Activated T-helper 2 cell treated with anti-CD3 and anti-CD28 coated beads, Interferon-gamma antibody, Interleukin-2, Interleukin-4, amounts not matched to agents 10 μg/mL and 5 μg/mL and 100 μg/mL, durations not matched to agents 14 hours and 24 hours and 36 hours (primary cell): ENCODE results near the gene SIAH1. TPM values are rescaled to one million over a fixed set of nuclear protein-coding genes. Genes with fewer than 3 reads are reported as not detected.
"Not testable (repeated sequence)": the region's sequence is repeated elsewhere in the genome, so short reads cannot be mapped to it uniquely, and the experiment has no call there.

ENCODE experiments used
- DNase-seq: peaks from one replicate; pipeline ENCODE4 v3.0.0; 2021; ENCODE audit warnings: low spot score
- H3K27ac Mint-ChIP-seq: one replicate; pipeline ENCODE4 v1.8.0; 2021; ENCODE audit warnings: mixed read lengths
- H3K27me3 Mint-ChIP-seq: one replicate; pipeline ENCODE4 v1.8.0; 2021; ENCODE audit warnings: low read depth, mixed read lengths
- H3K36me3 Mint-ChIP-seq: one replicate; pipeline ENCODE4 v1.8.0; 2021; ENCODE audit warnings: low read depth, mixed read lengths
- H3K4me1 Mint-ChIP-seq: one replicate; pipeline ENCODE4 v1.8.0; 2021; ENCODE audit warnings: low read depth, mixed read lengths
- H3K4me3 Mint-ChIP-seq: one replicate; pipeline ENCODE4 v1.8.0; 2021; ENCODE audit warnings: low read depth, mild to moderate bottlenecking, moderate library complexity, mixed read lengths
- H3K9me3 Mint-ChIP-seq: one replicate; pipeline ENCODE4 v1.8.0; 2021; ENCODE audit warnings: mixed read lengths
- intact Hi-C: fragments of 100-400 bp; cut with micrococcal nuclease; formaldehyde crosslinking; loops from one replicate; pipeline ENCODE4 v1.15.1; 2023
- total RNA-seq: library from RNA; stranded (reverse); gene quantifications from 2 replicates; pipeline ENCODE4 v1.2.3, GENCODE V29; 2022

The SIAH1 gene
- total RNA-seq, 1 donor from 2014 or later: 17.0 TPM

DNA sequence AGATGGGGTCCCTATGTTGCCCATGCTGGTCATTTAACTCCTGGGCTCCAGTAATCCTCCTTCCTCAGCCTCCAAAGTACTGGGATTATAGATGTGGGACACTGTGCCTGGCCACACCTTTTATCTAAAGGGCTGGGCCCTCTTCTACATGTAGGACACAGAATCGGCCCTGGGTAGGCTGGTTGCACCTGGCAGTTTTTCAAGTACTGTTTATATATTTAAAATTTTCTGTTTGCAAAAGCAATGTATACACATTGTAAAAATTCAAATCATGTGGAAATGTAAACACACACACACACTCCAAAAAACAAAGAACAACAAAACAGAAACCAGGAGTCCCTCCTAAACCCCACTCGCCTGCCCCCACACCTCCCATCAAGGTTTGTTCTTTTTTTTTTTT, 28.1 kb upstream of the SIAH1 start:
- no peaks in the 10 kb centered on the region for H3K36me3 Mint-ChIP-seq
- peaks cover 6% of the 10 kb centered on the region for H3K27me3 Mint-ChIP-seq
- peaks cover 5% of the 10 kb centered on the region for H3K4me1 Mint-ChIP-seq
- no peak overlapping the region for H3K27ac Mint-ChIP-seq
- no peaks in the 10 kb centered on the region for H3K9me3 Mint-ChIP-seq
- H3K4me3 Mint-ChIP-seq: no peak overlapping the region
- DNase-seq: no peak
- intact Hi-C loops: loop anchor here (5.0 kb wide), 1 partner anchor 44 kb away; no protein-coding TSS in a partner anchor

DNA sequence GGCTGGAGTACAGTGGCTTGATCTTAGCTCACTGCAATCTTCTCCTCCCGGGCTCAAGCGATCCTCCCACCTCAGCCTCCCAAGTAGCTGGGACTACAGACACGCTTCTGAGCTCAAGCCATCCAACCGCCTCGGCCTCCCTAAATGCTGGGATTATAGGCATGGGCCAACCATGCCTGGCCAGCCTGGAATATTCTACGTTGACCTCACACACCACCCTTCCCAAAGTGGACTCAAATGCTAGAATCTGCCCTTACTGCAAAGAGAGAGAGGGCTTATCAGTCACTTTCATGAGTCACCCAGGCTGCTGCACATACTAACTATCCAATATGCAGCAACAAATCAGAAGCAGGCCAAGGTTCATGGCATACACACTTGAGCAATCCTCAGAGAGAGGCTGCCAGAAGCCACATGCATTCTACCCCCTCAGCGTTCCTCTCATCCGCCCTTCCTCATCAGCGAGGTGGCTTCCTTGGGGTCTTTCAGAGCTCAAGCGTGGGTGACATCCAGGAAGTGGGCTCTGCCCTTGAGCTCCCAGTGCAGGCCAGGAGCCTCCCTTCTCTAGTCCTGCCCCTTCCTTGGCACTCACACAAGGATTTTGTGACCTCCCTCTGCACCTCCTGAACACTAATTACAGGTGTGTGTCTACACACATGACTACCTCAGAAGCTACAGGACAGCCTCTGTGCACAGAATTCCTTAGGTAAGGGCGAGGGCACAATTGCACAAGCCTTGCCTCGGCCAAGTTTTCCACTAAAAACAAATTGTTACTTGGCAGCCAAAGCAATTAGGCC, 24.8 kb upstream of the SIAH1 start:
- Mint-ChIP-seq H3K27me3 (peaks cover 6% of the 10 kb centered on the region), H3K27ac (no peak overlapping the region), H3K9me3 (no peaks in the 10 kb centered on the region), H3K4me1 (peaks cover 5% of the 10 kb centered on the region), H3K36me3 (no peaks in the 10 kb centered on the region), H3K4me3 (no peak overlapping the region)
- intact Hi-C loops: loop anchor here (5.0 kb wide), 1 partner anchor 47 kb away; no protein-coding TSS in a partner anchor
- DNase-seq: no peak

DNA sequence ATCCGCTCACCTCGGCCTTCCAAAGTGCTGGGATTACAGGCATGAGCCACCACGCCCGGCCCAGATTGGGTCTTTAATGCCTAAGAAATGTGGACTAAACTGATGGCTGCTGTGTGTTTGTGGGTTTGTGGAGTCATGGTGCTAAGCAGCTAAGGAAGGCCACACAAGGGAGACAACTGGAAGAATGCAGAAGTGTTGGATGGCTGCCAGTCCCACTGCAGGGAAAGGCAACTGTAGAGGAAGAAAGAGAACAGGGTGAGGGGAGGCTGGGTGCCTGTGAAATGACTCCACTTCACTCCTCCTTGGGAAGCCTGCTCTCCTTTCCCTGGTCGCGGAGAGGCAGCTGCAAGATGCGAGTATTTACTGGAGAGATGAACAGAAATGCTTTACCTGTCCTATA, 23.5 kb upstream of the SIAH1 start:
- intact Hi-C loops: no loop called here
- Mint-ChIP-seq H3K4me1 (peaks cover 1% of the 10 kb centered on the region), H3K27me3 (peaks cover 6% of the 10 kb centered on the region), H3K9me3 (no peaks in the 10 kb centered on the region), H3K4me3 (no peak overlapping the region), H3K27ac (no peak overlapping the region), H3K36me3 (no peaks in the 10 kb centered on the region)
- DNase-seq: no peak

DNA sequence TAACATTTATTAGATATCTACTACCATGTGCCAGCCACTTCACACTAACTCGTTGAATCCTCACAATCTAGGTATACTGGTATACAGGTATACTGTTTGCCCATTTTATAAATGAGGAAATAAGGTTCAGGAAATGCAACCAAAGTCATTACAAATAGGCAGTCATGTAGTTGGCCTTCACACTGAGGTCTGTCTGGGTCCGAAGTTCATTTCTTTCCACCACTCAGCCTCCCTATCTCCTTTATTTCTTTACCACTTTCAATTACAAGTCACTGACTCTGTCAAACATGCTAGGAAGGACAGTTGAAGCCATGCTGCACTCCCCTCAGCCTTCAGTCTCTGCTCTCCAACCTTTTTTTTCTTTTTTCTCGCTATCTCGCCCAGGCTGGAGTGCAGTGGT, 20.7 kb upstream of the SIAH1 start:
- DNase-seq: no peak
- intact Hi-C loops: no loop called here
- no peaks in the 10 kb centered on the region for H3K9me3 Mint-ChIP-seq
- H3K4me3 Mint-ChIP-seq: no peak overlapping the region
- no peak overlapping the region for H3K27ac Mint-ChIP-seq
- H3K36me3 Mint-ChIP-seq: no peaks in the 10 kb centered on the region
- H3K4me1 Mint-ChIP-seq: peaks cover 3% of the 10 kb centered on the region
- H3K27me3 Mint-ChIP-seq: peaks cover 6% of the 10 kb centered on the region

DNA sequence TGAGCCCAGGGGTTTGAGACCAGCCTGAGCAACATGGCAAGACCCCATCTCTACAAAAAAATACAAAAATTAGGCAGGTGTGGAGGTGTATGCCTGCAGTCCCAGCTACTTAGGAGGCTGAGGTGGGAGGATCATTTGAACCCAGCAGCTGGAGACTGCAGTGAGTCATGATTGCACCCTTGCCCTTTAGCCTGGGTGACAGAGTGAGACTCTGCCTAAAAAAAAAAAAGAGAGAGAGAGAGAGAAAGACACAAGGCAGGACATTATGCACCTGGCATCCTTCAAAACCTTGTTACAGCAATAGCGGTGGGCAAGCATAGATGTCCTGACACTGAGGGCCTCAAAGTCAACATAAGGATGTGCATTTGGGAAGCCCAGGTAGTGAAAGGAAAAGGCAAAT, 19.9 kb upstream of the SIAH1 start:
- no peaks in the 10 kb centered on the region for H3K36me3 Mint-ChIP-seq
- no peak overlapping the region for H3K27ac Mint-ChIP-seq
- no peak for DNase-seq
- no peaks in the 10 kb centered on the region for H3K9me3 Mint-ChIP-seq
- H3K4me1 Mint-ChIP-seq: peaks cover 3% of the 10 kb centered on the region
- intact Hi-C loops: no loop called here
- peaks cover 6% of the 10 kb centered on the region for H3K27me3 Mint-ChIP-seq
- H3K4me3 Mint-ChIP-seq: no peak overlapping the region

DNA sequence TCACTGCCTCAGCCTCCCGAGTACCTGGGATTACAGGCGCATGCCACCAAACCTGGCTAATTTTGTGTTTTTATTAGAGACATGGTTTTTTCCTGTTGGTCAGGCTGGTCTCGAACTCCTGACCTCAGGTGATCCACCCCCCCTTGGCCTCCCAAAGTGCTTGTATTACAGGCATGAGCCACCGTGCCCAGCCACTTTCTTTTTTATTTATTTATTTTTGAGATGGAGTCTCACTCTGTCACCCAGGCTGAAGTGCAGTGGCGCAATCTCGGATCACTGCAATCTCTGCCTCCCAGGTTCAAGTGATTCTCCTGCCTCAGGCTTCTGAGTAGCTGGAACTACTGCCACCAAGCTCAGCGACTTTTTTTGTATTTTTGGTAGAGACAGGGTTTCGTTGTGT, 17.3 kb upstream of the SIAH1 start:
- H3K9me3 Mint-ChIP-seq, H3K36me3 Mint-ChIP-seq, intact Hi-C loops, DNase-seq, H3K4me3 Mint-ChIP-seq, H3K27me3 Mint-ChIP-seq, H3K27ac Mint-ChIP-seq, H3K4me1 Mint-ChIP-seq: not testable (repeated sequence)

DNA sequence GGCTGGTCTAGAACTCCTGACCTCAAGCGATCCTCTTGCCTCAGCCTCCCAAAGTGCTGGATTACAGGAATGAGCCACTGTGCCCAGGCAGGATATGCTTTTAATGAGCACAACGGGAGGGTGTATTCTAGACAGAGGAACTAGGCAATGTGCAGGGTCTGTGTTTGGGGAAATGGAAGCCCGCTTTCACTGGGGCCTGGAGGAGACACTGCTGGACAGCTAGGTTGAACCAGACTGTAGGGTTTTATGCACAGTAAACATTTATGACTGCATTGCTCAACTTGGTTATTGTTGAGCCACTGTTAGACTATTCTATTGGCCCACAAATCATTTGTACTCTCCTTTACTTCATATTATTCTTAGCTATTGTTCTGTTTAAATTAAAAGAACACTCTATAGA, 10.2 kb upstream of the SIAH1 start:
- Mint-ChIP-seq H3K4me3 (no peak overlapping the region), H3K27ac (no peak overlapping the region), H3K36me3 (no peaks in the 10 kb centered on the region), H3K4me1 (peaks cover 5% of the 10 kb centered on the region), H3K9me3 (no peaks in the 10 kb centered on the region), H3K27me3 (no peaks in the 10 kb centered on the region)
- no peak for DNase-seq
- intact Hi-C loops: no loop called here

DNA sequence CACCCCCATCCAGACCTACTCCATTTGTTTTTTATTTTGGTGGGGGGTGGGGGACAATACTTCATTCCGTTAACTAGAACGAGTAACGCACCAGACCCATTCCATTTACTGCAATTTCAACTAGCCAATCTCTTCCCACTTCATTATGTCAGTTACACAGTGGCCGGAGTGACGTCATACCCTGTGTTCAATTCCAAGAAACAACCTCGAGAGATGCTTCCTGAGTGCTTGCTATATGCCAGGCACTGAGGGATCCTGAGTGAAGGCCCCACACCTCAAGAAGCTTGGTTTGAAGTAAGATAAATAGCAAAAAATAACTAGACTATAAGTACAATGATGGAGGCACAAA, 9.1 kb upstream of the SIAH1 start:
- Mint-ChIP-seq H3K4me1 (peaks cover 5% of the 10 kb centered on the region), H3K27ac (peak overlapping the region; percentile 29), H3K9me3 (no peaks in the 10 kb centered on the region), H3K27me3 (no peaks in the 10 kb centered on the region), H3K4me3 (no peak overlapping the region), H3K36me3 (no peaks in the 10 kb centered on the region)
- intact Hi-C loops: no loop called here
- DNase-seq: no peak

DNA sequence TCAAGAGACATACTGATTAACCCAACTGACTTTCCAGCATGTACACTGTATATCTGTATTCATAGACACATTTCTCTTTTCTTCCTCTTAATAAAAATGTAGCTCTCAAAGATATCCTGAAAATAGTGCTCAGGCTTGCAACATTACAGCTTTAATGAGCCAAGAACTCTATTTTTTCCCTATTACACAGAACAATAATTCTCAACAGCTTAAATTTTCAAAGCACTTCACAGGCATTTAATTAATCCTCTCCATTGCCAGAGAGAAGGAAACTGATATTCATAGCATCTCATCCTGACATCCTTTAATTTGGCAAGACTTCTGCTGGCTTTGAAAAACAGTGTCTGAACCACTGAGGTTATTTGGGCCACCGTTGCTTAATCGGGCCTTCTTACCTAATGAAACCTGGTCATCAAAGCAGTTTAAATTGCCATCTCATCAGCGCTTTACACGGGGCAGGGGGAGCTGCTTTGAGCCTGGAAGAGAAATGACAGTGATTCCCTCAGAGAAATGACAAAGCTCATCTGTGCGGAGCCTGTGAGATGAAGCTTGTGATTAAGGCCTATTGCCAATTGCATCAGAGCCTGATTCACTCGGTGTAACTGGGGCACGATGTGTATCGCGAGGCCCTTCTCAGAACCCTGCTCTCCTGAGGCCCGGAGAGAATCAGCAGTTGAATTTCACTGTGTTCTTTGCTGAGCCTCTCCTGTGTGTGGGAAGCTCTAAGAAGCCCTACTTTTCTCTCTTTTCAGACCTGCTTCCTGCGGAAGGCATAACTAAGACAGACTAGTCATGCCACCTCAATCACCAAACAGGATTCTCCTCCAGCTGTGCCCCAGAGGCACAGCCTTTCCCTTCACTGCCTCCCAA, 8.5 kb upstream of the SIAH1 start:
- no peaks in the 10 kb centered on the region for H3K27me3 Mint-ChIP-seq
- peaks cover 5% of the 10 kb centered on the region for H3K4me1 Mint-ChIP-seq
- no peaks in the 10 kb centered on the region for H3K9me3 Mint-ChIP-seq
- H3K4me3 Mint-ChIP-seq: no peak overlapping the region
- H3K36me3 Mint-ChIP-seq: no peaks in the 10 kb centered on the region
- no peak for DNase-seq
- peak overlapping the region; percentile 29 for H3K27ac Mint-ChIP-seq
- intact Hi-C loops: no loop called here

DNA sequence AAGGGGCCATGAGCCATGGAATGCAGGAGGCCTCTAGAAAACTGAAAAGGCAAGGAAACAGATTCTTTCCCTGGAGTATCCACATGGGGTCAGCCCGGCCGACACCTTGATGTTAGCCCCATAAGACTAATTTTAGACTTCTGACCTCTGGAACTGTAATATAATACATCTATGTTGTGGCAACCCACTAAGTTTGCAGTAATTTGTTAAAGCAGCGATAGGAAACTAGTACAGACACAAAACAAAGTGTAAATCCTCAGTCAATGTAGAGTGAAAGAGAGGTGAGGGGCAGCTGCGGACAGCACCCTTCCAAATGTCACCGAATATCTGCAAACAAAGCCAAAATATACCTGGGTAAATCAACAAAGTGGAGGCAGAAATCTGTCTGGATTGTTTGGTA, 7.2 kb upstream of the SIAH1 start:
- intact Hi-C loops: no loop called here
- H3K4me3 Mint-ChIP-seq: no peak overlapping the region
- no peaks in the 10 kb centered on the region for H3K9me3 Mint-ChIP-seq
- no peak overlapping the region for H3K27ac Mint-ChIP-seq
- no peak for DNase-seq
- no peaks in the 10 kb centered on the region for H3K36me3 Mint-ChIP-seq
- no peaks in the 10 kb centered on the region for H3K27me3 Mint-ChIP-seq
- H3K4me1 Mint-ChIP-seq: peaks cover 5% of the 10 kb centered on the region

DNA sequence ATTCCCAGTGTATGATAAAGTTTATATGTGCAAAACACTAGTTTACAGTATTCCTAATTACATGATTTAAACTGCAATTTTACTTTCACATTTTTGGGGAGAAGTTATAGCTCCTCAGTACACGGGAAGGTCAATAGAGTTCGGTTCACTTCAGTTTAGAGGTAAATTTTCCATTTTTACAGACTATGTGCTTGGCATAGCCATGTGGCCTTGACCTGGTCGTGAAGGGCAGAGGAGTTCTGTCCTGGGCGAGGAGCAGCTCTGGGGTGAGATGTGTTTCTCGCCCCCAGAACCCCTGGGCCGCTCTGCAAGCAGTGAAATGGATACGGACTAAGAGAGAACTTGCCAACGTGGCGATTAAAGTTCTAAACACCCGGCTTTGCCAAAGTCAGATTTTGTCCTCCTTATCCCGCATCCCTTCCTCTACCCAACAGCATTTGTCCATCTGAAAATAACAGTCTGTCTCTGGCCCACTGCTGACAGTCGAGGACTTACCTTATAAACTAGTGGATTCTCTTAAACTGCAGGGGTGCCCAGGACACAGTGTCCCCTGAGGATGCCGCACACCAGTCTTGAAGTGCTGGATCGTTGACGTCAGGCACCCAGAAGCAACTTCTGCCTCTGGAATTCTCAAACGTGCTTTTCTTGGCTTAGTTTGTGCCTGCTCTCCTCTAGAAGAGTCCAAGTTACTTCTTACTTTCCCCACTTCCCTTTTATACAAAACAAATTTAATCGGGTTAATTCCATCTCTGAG, 1.5 kb upstream of the SIAH1 start:
- no peaks in the 10 kb centered on the region for H3K27me3 Mint-ChIP-seq
- peaks cover 16% of the 10 kb centered on the region for H3K4me1 Mint-ChIP-seq
- peak overlapping the region; percentile 22 for H3K4me3 Mint-ChIP-seq
- no peak for DNase-seq
- no peaks in the 10 kb centered on the region for H3K9me3 Mint-ChIP-seq
- intact Hi-C loops: loop anchor here (5.0 kb wide), 2 partner anchors 71 to 171 kb away; no protein-coding TSS in a partner anchor
- H3K36me3 Mint-ChIP-seq: no peaks in the 10 kb centered on the region
- H3K27ac Mint-ChIP-seq: no peak overlapping the region

DNA sequence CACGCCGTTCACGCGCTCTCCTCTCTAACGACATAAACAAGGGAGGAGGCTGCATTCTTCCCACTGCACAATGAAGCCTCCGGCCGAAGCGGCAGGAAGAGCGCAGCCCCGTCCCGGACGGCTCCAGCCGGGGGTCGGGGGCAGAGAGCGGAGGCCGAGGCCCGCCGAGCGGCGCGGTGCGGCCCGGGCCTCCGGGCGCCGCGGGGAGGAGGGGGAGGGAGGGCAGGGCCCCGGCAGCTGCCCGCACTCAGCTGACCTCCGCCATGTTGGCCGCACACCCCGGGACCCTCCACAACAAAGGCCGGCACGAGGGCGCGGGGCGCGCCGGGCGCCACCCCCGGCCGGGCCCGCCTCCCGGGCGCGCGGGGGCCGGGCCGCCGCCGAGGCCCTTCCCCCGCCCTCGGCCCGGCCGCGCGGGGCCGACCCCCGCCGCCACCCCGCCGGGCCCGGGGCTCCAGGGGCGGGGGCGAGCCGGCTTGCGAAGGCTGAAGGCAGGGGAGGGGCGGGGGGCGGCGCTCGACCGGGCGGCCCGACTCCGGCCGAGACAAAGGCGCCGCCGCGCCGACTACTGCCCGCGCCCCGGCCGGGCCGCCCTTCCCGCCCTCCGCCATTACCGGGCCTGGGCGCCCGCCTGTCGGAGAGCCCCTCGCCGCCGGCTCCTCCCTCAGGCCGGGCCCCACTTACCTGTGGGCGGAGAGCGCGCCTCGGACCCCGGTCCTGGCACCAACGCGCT, 527 bp downstream of the SIAH1 start:
- H3K4me1 Mint-ChIP-seq: peaks cover 27% of the 10 kb centered on the region
- H3K9me3 Mint-ChIP-seq: no peaks in the 10 kb centered on the region
- DNase-seq: peak; percentile 26
- H3K27ac Mint-ChIP-seq: peak overlapping the region; percentile 88
- H3K27me3 Mint-ChIP-seq: no peaks in the 10 kb centered on the region
- intact Hi-C loops: loop anchor here (2.0 to 5.0 kb wide), 4 partner anchors 73 to 1557 kb away; no protein-coding TSS in a partner anchor
- no peaks in the 10 kb centered on the region for H3K36me3 Mint-ChIP-seq
- peak overlapping the region; percentile 94 for H3K4me3 Mint-ChIP-seq
